Natural killer cell (primary cell): ENCODE measurements around the gene BORCS5. TPM values are rescaled to one million over a fixed set of nuclear protein-coding genes. Genes with fewer than 3 reads are reported as not detected.

Source experiments
- ATAC-seq, 3 donors: fragments of 150-1000 bp in 2 of 3; fragments of 200-7000 bp in 1 of 3; cut with Tn5 transposase; 1 replicate in 1 of 3; 2 replicates in 2 of 3; pipeline ENCODE4 v1.10.0; 2021; ENCODE audit warnings: mild to moderate bottlenecking in 2 of 3, moderate library complexity in 2 of 3
- DNase-seq, 2 donors: peaks; one replicate each; pipeline versions ENCODE4 v3.0.0 to v3.0.0-alpha.2; 2013 to 2021; ENCODE audit warnings: mixed read lengths in 1 of 2
- H3K27ac ChIP-seq: one replicate; pipeline ENCODE4 v1.5.1; 2013; ENCODE audit warnings: mild to moderate bottlenecking, low read length
- H3K27me3 ChIP-seq: one replicate; pipeline ENCODE4 v1.6.1; 2013; ENCODE audit warnings: low read length; ENCODE audit not compliant: control insufficient read depth, insufficient read depth
- H3K36me3 ChIP-seq: one replicate; pipeline ENCODE4 v1.6.1; 2013; ENCODE audit warnings: low read length; ENCODE audit not compliant: control insufficient read depth, insufficient read depth
- H3K4me1 ChIP-seq: one replicate; pipeline ENCODE4 v1.6.1; 2013; ENCODE audit warnings: low read length; ENCODE audit not compliant: control insufficient read depth, insufficient read depth
- H3K4me3 ChIP-seq: one replicate; pipeline ENCODE4 v1.5.1; 2013; ENCODE audit warnings: low read length
- H3K9me3 ChIP-seq: one replicate; pipeline ENCODE4 v1.6.1; 2013; ENCODE audit warnings: low read length; ENCODE audit not compliant: control insufficient read depth, insufficient read depth
- H3K27ac Mint-ChIP-seq, 2 donors: one replicate each; pipeline ENCODE4 v1.8.0; 2022; ENCODE audit warnings: mild to moderate bottlenecking in 2 of 2, mixed read lengths in 2 of 2, moderate library complexity in 1 of 2
- H3K27me3 Mint-ChIP-seq, 2 donors: one replicate each; pipeline ENCODE4 v1.8.0; 2022; ENCODE audit warnings: low read depth in 2 of 2, mixed read lengths in 2 of 2
- H3K36me3 Mint-ChIP-seq: one replicate; pipeline ENCODE4 v1.8.0; 2022; ENCODE audit warnings: mixed read lengths
- H3K4me1 Mint-ChIP-seq, 2 donors: one replicate each; pipeline ENCODE4 v1.8.0; 2022; ENCODE audit warnings: mixed read lengths in 2 of 2
- H3K4me3 Mint-ChIP-seq: one replicate; pipeline ENCODE4 v1.8.0; 2022; ENCODE audit warnings: mild to moderate bottlenecking, moderate library complexity, mixed read lengths
- H3K9me3 Mint-ChIP-seq, 2 donors: one replicate each; pipeline ENCODE4 v1.8.0; 2022; ENCODE audit warnings: mixed read lengths in 2 of 2
- WGBS: methylation state at CpG from one replicate; pipeline ENCODE4 v1.1.7; 2013; ENCODE audit warnings: missing lambda C conversion rate; ENCODE audit not compliant: insufficient coverage; 5-methylcytosine and 5-hydroxymethylcytosine counted together
- intact Hi-C: fragments of 100-400 bp; cut with micrococcal nuclease; formaldehyde crosslinking; loops from one replicate; pipeline ENCODE4 v1.14.2; 2022
- total RNA-seq, 4 donors: library from RNA; stranded (reverse); fragments of 120-200 nt in 1 of 4; gene quantifications; one replicate each; pipeline versions ENCODE4 v1.2.3 to v1.2.4, GENCODE V29; 2013 to 2022
- TF ChIP-seq, protein P1 (sequence below): fragments of 200-600 bp; IDR thresholded peaks from one replicate; pipeline ENCODE4 v1.8.0; 2022; ENCODE audit warnings: antibody characterized with exemption

Gene BORCS5
- total RNA-seq, 3 donors from 2014 or later (not counting 1 experiment from before 2014, with no cell fraction given), result 28.5 to 32.8 (median 29.2) TPM

DNA sequence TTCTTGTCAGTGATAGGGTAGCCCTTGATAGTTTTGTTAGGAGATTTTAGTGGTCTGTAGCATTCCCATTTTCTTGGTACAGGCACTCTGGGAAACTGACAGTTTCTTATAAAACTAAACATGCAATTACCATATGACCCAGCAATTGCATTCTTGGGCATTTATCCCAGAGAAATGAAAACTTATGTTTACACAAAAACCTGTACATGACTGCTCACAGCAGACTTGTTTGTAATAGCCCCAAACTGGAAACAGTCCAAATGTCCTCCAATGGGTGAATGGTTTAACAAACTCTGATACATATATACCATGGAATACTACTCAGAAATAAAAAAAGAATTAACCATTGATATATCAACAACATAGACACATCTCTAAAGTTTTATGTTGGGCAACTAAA is 75.5 kb downstream of the BORCS5 start:
- H3K27ac Mint-ChIP-seq, result no peak overlapping the region
- peak overlapping the region; percentile 28 for H3K4me3 Mint-ChIP-seq
- intact Hi-C loops, result no loop called here
- H3K27me3 ChIP-seq, result no peaks in the 10 kb centered on the region
- H3K4me1 Mint-ChIP-seq, result peaks cover 30% of the 10 kb centered on the region in 2 donors
- DNase-seq, result no peak
- H3K36me3 Mint-ChIP-seq, result no peaks in the 10 kb centered on the region
- no peaks in the 10 kb centered on the region for H3K9me3 ChIP-seq
- no peak overlapping the region for H3K27ac ChIP-seq
- peaks cover 5% of the 10 kb centered on the region for H3K36me3 ChIP-seq
- H3K4me1 ChIP-seq, result peaks cover 18% of the 10 kb centered on the region
- H3K4me3 ChIP-seq, result no peak overlapping the region
- TF ChIP-seq, protein P1, sequence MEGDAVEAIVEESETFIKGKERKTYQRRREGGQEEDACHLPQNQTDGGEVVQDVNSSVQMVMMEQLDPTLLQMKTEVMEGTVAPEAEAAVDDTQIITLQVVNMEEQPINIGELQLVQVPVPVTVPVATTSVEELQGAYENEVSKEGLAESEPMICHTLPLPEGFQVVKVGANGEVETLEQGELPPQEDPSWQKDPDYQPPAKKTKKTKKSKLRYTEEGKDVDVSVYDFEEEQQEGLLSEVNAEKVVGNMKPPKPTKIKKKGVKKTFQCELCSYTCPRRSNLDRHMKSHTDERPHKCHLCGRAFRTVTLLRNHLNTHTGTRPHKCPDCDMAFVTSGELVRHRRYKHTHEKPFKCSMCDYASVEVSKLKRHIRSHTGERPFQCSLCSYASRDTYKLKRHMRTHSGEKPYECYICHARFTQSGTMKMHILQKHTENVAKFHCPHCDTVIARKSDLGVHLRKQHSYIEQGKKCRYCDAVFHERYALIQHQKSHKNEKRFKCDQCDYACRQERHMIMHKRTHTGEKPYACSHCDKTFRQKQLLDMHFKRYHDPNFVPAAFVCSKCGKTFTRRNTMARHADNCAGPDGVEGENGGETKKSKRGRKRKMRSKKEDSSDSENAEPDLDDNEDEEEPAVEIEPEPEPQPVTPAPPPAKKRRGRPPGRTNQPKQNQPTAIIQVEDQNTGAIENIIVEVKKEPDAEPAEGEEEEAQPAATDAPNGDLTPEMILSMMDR, result no peak
- H3K9me3 Mint-ChIP-seq, result no peaks in the 10 kb centered on the region
- no peak for ATAC-seq
- H3K27me3 Mint-ChIP-seq, result no peaks in the 10 kb centered on the region

DNA sequence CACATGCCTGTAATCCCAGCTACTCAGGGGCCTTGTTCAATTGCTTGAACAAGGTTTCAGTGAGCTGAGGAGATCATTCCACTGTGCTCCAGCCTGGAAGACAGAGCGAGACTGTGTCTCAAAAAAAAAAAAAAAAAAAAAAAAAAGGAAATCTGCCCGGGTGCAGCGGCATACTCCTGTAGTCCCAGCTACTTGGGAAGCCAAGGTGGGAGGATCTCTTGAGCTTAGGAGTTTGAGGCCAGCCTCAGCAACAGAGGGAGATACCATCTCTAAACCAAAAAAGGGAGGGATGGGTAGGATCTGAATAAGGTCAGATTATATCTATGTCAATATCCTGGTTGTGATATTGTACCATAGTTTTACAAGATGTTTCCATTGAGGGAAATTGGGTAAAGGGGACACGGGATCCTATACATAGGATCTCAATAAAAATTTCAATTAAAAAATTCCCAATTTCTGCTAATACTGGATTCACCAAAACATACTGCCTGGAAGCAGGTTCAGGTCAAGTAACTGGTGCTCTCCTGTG is 76.4 kb downstream of the BORCS5 start:
- H3K9me3 ChIP-seq, result no peaks in the 10 kb centered on the region
- 96% methylated on average over 3 of the region's 4 CpGs for WGBS
- no peaks in the 10 kb centered on the region for H3K27me3 Mint-ChIP-seq
- H3K27me3 ChIP-seq, result no peaks in the 10 kb centered on the region
- no peaks in the 10 kb centered on the region for H3K9me3 Mint-ChIP-seq
- H3K4me3 Mint-ChIP-seq, result no peak overlapping the region
- peaks cover 30 to 31% of the 10 kb centered on the region in 2 donors for H3K4me1 Mint-ChIP-seq
- no peak for DNase-seq
- H3K36me3 ChIP-seq, result peaks cover 5% of the 10 kb centered on the region
- peaks cover 18% of the 10 kb centered on the region for H3K4me1 ChIP-seq
- TF ChIP-seq, protein P1, result no peak
- no peak for ATAC-seq
- intact Hi-C loops, result no loop called here
- H3K36me3 Mint-ChIP-seq, result no peaks in the 10 kb centered on the region
- no peak overlapping the region for H3K4me3 ChIP-seq
- no peak overlapping the region for H3K27ac ChIP-seq
- peak overlapping the region in 1 of 2 donors; percentile 35 for H3K27ac Mint-ChIP-seq

GRCh38 chr12:12436831-12437345 is 80.0 kb downstream of the BORCS5 start:
- Mint-ChIP-seq H3K4me1 (peaks cover 34 to 36% of the 10 kb centered on the region in 2 donors), H3K27me3 (no peaks in the 10 kb centered on the region), H3K36me3 (no peaks in the 10 kb centered on the region), H3K27ac (no peak overlapping the region), H3K9me3 (no peaks in the 10 kb centered on the region), H3K4me3 (no peak overlapping the region)
- TF ChIP-seq, protein P1, result no peak
- peaks cover 5% of the 10 kb centered on the region for H3K36me3 ChIP-seq
- H3K27ac ChIP-seq, result no peak overlapping the region
- no peaks in the 10 kb centered on the region for H3K27me3 ChIP-seq
- H3K4me3 ChIP-seq, result no peak overlapping the region
- ATAC-seq (no peak), DNase-seq (no peak)
- H3K4me1 ChIP-seq, result peaks cover 29% of the 10 kb centered on the region
- intact Hi-C loops, result no loop called here
- no peaks in the 10 kb centered on the region for H3K9me3 ChIP-seq
- 100% methylated on average over 2 of the region's 2 CpGs for WGBS

DNA sequence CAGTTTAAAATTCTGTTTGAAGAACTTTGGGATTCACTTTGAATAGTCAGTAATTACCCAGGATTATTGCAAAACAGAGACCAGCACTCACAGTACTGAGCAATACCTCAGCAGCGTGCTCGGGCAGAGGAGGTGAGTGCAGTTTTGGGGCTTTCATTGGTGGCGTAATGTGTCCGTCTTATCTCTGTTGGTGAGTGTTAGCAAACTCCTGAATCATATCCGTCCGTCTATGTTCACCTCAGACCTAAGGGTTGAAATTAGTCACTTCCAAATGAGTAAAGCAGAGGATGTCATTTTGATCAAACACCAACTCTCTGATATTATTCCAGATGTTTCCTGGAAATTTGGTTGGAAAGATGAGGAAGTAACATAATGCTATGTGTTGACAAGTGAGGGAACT is 82.8 kb downstream of the BORCS5 start:
- H3K27ac Mint-ChIP-seq, result peak overlapping the region; percentile 94 to 98
- Histone ChIP-seq H3K27me3 (no peaks in the 10 kb centered on the region), H3K9me3 (no peaks in the 10 kb centered on the region), H3K36me3 (peaks cover 5% of the 10 kb centered on the region), H3K4me3 (no peak overlapping the region), H3K27ac (no peak overlapping the region), H3K4me1 (peaks cover 40% of the 10 kb centered on the region)
- H3K4me3 Mint-ChIP-seq, result peak overlapping the region; percentile 76
- H3K9me3 Mint-ChIP-seq, result no peaks in the 10 kb centered on the region
- peaks cover 49 to 50% of the 10 kb centered on the region in 2 donors for H3K4me1 Mint-ChIP-seq
- intact Hi-C loops, result loop anchor here (5.0 kb wide), 1 partner anchor 123 kb away; the partner anchor contains the start of gene DUSP16
- H3K27me3 Mint-ChIP-seq, result no peaks in the 10 kb centered on the region
- TF ChIP-seq, protein P1, result no peak
- 75% methylated on average over 6 of the region's 6 CpGs for WGBS
- peak in 1 of 3 donors; percentile 73 for ATAC-seq
- peak in 1 of 2 donors; percentile 75 for DNase-seq
- no peaks in the 10 kb centered on the region for H3K36me3 Mint-ChIP-seq
